ENCODE data around the gene LRCOL1. TPM values are rescaled to one million over a fixed set of nuclear protein-coding genes. Genes with fewer than 3 reads are reported as not detected.
A peak's percentile ranks its signal among the peaks of the same experiment; 100 is the strongest.

LRCOL1 gene
- total RNA-seq, 1 experiment from 2014 or later = not detected

DNA sequence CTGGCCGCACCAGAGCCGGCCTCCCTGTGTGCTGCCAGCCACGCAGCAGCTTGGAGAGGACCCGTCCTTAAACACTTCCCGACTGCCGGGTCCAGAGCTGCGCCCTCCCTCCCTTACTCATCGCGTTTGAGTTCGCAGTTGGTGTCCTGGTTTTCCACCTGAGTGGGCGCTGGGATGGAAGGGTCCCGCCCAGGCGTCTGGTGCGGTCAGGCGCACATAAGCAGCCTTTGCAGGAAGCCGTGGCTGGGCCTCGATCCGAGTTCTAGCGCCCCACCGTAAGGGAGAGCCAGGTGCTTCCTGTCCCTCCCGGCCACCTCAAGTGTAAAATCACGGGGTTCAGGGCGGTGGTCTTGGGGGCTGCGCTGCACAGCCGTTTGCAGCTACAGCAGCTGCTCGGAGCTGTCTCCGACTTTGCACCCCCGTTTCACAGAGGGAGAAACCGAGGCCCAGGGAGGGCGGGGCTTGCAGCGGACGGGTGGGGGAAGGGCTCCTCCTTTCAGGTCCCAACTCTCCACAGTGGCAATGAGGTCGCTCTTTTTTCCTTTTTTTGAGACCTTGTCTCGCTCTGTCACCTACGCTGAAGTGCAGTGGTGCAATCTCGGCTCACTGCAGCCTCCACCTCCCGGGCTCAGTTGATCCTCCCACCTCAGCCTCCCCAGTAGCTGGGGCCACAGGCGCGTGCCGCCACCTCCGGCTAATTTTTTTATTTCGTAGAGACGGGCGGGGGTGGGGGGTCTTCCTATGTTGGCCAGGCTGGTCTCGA, 51.3 kb downstream of the LRCOL1 start:
- POLR2A ChIA-PET = no interaction called here
- H3K27ac ChIP-seq (ENCODE audit: low read depth, low read length) = no peak overlapping the region; the same call in 1 of the 2 replicates
- peak overlapping the region; percentile 43; the same call in 1 of the 2 replicates for H3K9ac ChIP-seq (ENCODE audit: low read length)
- H3K9me2 ChIP-seq (ENCODE audit: insufficient read depth) = no peaks in the 10 kb centered on the region
- H3K79me2 ChIP-seq (ENCODE audit: insufficient read depth, low read length) = peaks cover 41% of the 10 kb centered on the region
- peaks cover 9% of the 10 kb centered on the region; the same call in 1 of the 2 replicates for H4K20me1 ChIP-seq (ENCODE audit: insufficient read depth)
- H3K4me1 ChIP-seq (ENCODE audit: control insufficient read depth in 1 of 2, insufficient read depth in 2 of 2, low read length in 2 of 2) = peaks cover 5 to 26% of the 10 kb centered on the region in 2 experiments; a peak in 3 of 4 replicates
- TF ChIP-seq, protein P1, sequence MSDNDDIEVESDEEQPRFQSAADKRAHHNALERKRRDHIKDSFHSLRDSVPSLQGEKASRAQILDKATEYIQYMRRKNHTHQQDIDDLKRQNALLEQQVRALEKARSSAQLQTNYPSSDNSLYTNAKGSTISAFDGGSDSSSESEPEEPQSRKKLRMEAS (IDR thresholded peaks at IDR 0.05) = no peak
- TF ChIP-seq RAD21 (IDR thresholded peaks at IDR 0.05; ENCODE audit: low read depth) = no peak
- TF ChIP-seq, protein P2, sequence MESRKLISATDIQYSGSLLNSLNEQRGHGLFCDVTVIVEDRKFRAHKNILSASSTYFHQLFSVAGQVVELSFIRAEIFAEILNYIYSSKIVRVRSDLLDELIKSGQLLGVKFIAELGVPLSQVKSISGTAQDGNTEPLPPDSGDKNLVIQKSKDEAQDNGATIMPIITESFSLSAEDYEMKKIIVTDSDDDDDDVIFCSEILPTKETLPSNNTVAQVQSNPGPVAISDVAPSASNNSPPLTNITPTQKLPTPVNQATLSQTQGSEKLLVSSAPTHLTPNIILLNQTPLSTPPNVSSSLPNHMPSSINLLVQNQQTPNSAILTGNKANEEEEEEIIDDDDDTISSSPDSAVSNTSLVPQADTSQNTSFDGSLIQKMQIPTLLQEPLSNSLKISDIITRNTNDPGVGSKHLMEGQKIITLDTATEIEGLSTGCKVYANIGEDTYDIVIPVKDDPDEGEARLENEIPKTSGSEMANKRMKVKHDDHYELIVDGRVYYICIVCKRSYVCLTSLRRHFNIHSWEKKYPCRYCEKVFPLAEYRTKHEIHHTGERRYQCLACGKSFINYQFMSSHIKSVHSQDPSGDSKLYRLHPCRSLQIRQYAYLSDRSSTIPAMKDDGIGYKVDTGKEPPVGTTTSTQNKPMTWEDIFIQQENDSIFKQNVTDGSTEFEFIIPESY (IDR thresholded peaks at IDR 0.05; ENCODE audit: extremely low read depth, insufficient replicate concordance, low read length) = no peak
- no peak for TF ChIP-seq POLR2AphosphoS5 (IDR thresholded peaks at IDR 0.05; ENCODE audit: low read depth, low read length)
- no peak for TF ChIP-seq REST (IDR thresholded peaks at IDR 0.05; ENCODE audit: low read depth)
- TF ChIP-seq SIN3A (IDR thresholded peaks at IDR 0.05; ENCODE audit: low read depth) = no peak
- TF ChIP-seq EGR1 (IDR thresholded peaks at IDR 0.05; ENCODE audit: low read depth) = no peak
- no peak for TF ChIP-seq YY1 (IDR thresholded peaks at IDR 0.05; ENCODE audit: extremely low read depth, insufficient replicate concordance, low read depth, low read length)
- TF ChIP-seq, protein P3, sequence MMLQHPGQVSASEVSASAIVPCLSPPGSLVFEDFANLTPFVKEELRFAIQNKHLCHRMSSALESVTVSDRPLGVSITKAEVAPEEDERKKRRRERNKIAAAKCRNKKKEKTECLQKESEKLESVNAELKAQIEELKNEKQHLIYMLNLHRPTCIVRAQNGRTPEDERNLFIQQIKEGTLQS (IDR thresholded peaks at IDR 0.05) = no peak
- TF ChIP-seq CTCF (IDR thresholded peaks at IDR 0.05 in 2 of 3, conservative IDR thresholded peaks at IDR 0.05 in 1 of 3; ENCODE audit: borderline replicate concordance in 1 of 3, insufficient read depth in 1 of 3, low read depth in 2 of 3, low read length in 2 of 3) = no peak
- no peak for TF ChIP-seq SRF (IDR thresholded peaks at IDR 0.05; ENCODE audit: low read depth)
- no peaks in the 10 kb centered on the region; a peak in 2 of 4 replicates for H3K36me3 ChIP-seq (ENCODE audit: control insufficient read depth in 1 of 2, insufficient read depth in 2 of 2, low read length in 2 of 2)
- H3K27me3 ChIP-seq (ENCODE audit: insufficient read depth, low read length) = no peaks in the 10 kb centered on the region
- DNase-seq (ENCODE audit: low read depth, low spot score) (no peak), ATAC-seq (no peak)
- no peaks in the 10 kb centered on the region for H3K9me3 ChIP-seq (ENCODE audit: control insufficient read depth in 1 of 2, insufficient read depth in 1 of 2, low read depth in 1 of 2, low read length in 2 of 2)
- no TSS peak for BruUV-seq (replicated peaks)
- H3K4me2 ChIP-seq (ENCODE audit: low read length) = peak overlapping the region; percentile 81
- intact Hi-C loops (cut with micrococcal nuclease) = no loop called here
- CTCF ChIA-PET = interaction anchor here (1.0 kb wide), 2 partner anchors 55 to 284 kb away, joined by 4 to 8 read pairs; no protein-coding TSS in a partner anchor
- RAD21 ChIA-PET (ENCODE audit: low non-redundant PET in 1 of 2, low total read pairs in 2 of 2, uncharacterized antibody in 2 of 2, unreplicated experiment in 2 of 2) = no interaction called here
- H2AFZ ChIP-seq (ENCODE audit: low read depth, low read length, poor library complexity, severe bottlenecking) = no peak overlapping the region
- peak overlapping the region; percentile 48 to 57 for H3K4me3 ChIP-seq (replicated peaks in 1 of 2; ENCODE audit: low read depth in 1 of 2, low read length in 2 of 2)
